ENCODE results near the gene KLHL22.

DNA sequence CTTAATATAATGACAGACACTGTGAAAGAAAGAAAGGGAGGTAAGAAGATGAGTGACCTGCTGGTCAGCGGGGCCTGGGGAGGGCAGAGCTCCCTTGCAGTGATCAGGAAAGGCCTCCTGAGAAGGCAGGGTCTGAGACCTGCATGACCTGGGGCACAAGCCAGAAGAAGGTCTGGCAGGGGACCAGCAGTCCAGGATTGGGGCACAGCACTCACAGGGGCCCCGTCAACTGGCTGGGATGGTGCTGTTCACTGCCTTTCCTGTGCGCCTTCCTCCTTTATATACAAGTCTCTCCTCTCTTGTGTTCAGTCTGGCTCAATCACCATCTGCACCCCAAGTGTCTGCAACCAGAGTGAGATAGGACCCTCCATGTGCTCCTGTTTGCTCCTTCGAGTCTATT, 35.7 kb downstream of the KLHL22 start:
- TF ChIP-seq POLR2A (IDR thresholded peaks at IDR 0.05; ENCODE audit: low read depth, low read length) = no peak
- no peak for TF ChIP-seq SPI1 (IDR thresholded peaks at IDR 0.05; ENCODE audit: low read depth, low read length)
- no peak for TF ChIP-seq POU2F2 (IDR thresholded peaks at IDR 0.05; ENCODE audit: low read depth, low read length)
- TF ChIP-seq POLR2AphosphoS5 (IDR thresholded peaks at IDR 0.05; ENCODE audit: low read depth, low read length) = no peak
- TF ChIP-seq TAF1 (IDR thresholded peaks at IDR 0.05; ENCODE audit: low read depth, low read length) = no peak
